Measurements from ENCODE around the gene FAM162B. TPM values are rescaled to one million over a fixed set of nuclear protein-coding genes. Genes with fewer than 3 reads are reported as not detected.
"Not testable (repeated sequence)": the region's sequence is repeated elsewhere in the genome, so short reads cannot be mapped to it uniquely, and the experiment has no call there.

Gene FAM162B
- total and polyA plus RNA-seq, 2 donors (not counting 3 experiments of a cell fraction or from before 2014, with no cell fraction given), result 0.36 TPM; not detected in 1

DNA sequence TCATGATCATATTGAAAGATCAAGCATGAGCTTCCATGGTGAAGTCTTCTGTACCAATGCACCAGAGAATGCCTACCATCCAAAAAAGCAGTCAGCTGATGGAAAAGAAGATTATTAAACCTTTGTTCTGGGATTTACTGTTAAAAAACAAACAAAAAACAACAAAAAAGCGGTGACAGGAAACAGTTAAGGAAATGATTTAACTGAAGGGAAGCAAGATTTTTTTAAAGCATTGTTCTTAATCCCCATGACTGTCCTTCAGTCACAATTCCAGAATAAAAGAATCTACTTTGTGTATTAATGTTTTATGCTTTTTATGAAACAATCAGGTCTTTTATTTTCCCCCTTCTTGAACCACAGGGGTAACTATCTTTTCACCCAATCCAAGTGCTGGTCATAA is 23.9 kb downstream of the FAM162B start:
- H3K4me3 ChIP-seq (replicated peaks in 1 of 3; ENCODE audit: insufficient read depth in 1 of 3, low read depth in 1 of 3, low read length in 3 of 3), result no peak overlapping the region
- H3K36me3 ChIP-seq (ENCODE audit: control insufficient read depth in 2 of 2, extremely low read depth in 1 of 2, insufficient read depth in 2 of 2, low read length in 2 of 2), result no peaks in the 10 kb centered on the region
- no peak overlapping the region for H3K9ac ChIP-seq (replicated peaks; ENCODE audit: extremely low read depth, insufficient read depth, low read length)
- ChIA-PET CTCF (interaction anchor here (1.1 kb wide), 1 partner anchor 24 kb away, joined by 3 read pairs; the partner anchor contains the start of gene FAM162B), POLR2A (no interaction called here)
- H2AFZ ChIP-seq (ENCODE audit: low read depth, low read length), result no peak overlapping the region
- H3K9me3 ChIP-seq (replicated peaks; ENCODE audit: control insufficient read depth, insufficient read depth, low read length), result no peaks in the 10 kb centered on the region
- no TSS peak for BruUV-seq (replicated peaks)
- H3K9me1 ChIP-seq (replicated peaks; ENCODE audit: control insufficient read depth, extremely low read depth, insufficient read depth, low read length), result no peaks in the 10 kb centered on the region
- peak overlapping the region; percentile 73 for H3K4me2 ChIP-seq (ENCODE audit: insufficient read depth, low read length)
- H3K79me2 ChIP-seq (ENCODE audit: control insufficient read depth, insufficient read depth, low read length), result no peaks in the 10 kb centered on the region
- dilution Hi-C loops (cut with MboI; ENCODE audit: extremely low pct_ligation_motif_present, low sequenced_read_pairs), result no loop called here
- intact Hi-C loops (cut with micrococcal nuclease), result loop anchor here (2.0 kb wide), 1 partner anchor 93 kb away; no protein-coding TSS in a partner anchor
- DNase-seq (ENCODE audit: low read depth, low spot score) (peak; percentile 73), FAIRE-seq (peak; percentile 92)
- no peaks in the 10 kb centered on the region for H4K20me1 ChIP-seq (replicated peaks; ENCODE audit: control insufficient read depth, extremely low read depth, insufficient read depth, low read length)
- H3K27ac ChIP-seq (ENCODE audit: insufficient read depth, low read depth, low read length), result peak overlapping the region; percentile 61
- peaks cover 11% of the 10 kb centered on the region for H3K4me1 ChIP-seq (ENCODE audit: control insufficient read depth, extremely low read depth, insufficient read depth, low read length)
- H3K27me3 ChIP-seq (ENCODE audit: control insufficient read depth in 2 of 2, insufficient read depth in 2 of 2, low read length in 2 of 2), result no peaks in the 10 kb centered on the region
- TF ChIP-seq, protein P1, sequence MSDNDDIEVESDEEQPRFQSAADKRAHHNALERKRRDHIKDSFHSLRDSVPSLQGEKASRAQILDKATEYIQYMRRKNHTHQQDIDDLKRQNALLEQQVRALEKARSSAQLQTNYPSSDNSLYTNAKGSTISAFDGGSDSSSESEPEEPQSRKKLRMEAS (IDR thresholded peaks at IDR 0.05; ENCODE audit: insufficient read depth, insufficient read length), result no peak
- TF ChIP-seq EZH2 (IDR thresholded peaks at IDR 0.05; ENCODE audit: borderline replicate concordance, low read depth, low read length, severe bottlenecking), result no peak
- peak; percentile 56 for TF ChIP-seq JUN (IDR thresholded peaks at IDR 0.05; ENCODE audit: borderline replicate concordance, insufficient read depth, insufficient read length, low read depth)
- peak; percentile 25 for TF ChIP-seq FOS (IDR thresholded peaks at IDR 0.05; ENCODE audit: borderline replicate concordance, insufficient read depth, low read length)
- TF ChIP-seq MYC (IDR thresholded peaks at IDR 0.05; ENCODE audit: low read depth, low read length), result no peak
- TF ChIP-seq, protein P2, sequence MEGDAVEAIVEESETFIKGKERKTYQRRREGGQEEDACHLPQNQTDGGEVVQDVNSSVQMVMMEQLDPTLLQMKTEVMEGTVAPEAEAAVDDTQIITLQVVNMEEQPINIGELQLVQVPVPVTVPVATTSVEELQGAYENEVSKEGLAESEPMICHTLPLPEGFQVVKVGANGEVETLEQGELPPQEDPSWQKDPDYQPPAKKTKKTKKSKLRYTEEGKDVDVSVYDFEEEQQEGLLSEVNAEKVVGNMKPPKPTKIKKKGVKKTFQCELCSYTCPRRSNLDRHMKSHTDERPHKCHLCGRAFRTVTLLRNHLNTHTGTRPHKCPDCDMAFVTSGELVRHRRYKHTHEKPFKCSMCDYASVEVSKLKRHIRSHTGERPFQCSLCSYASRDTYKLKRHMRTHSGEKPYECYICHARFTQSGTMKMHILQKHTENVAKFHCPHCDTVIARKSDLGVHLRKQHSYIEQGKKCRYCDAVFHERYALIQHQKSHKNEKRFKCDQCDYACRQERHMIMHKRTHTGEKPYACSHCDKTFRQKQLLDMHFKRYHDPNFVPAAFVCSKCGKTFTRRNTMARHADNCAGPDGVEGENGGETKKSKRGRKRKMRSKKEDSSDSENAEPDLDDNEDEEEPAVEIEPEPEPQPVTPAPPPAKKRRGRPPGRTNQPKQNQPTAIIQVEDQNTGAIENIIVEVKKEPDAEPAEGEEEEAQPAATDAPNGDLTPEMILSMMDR (IDR thresholded peaks at IDR 0.05; ENCODE audit: extremely low read depth in 1 of 2, insufficient read depth in 1 of 2, low read depth in 1 of 2, low read length in 2 of 2), result no peak
- no peak for TF ChIP-seq POLR2AphosphoS5 (IDR thresholded peaks at IDR 0.05; ENCODE audit: insufficient read depth, low read depth, low read length)
- peak; percentile 47 for TF ChIP-seq GATA2 (IDR thresholded peaks at IDR 0.05; ENCODE audit: insufficient read depth, insufficient read length, low read depth, low read length)
- TF ChIP-seq POLR2A (IDR thresholded peaks at IDR 0.05; ENCODE audit: low read depth, low read length), result no peak

DNA sequence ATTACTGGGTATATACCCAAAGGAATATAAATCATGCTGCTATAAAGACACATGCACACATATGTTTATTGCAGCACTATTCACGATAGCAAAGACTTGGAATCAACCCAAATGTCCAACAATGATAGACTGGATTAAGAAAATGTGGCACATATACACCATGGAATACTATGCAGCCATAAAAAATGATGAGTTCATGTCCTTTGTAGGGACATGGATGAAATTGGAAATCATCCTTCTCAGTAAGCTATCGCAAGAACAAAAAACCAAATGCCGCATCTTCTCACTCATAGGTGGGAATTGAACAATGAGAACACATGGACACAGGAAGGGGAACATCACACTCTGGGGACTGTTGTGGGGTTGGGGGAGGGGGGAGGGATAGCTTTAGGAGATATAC is 25.0 kb downstream of the FAM162B start:
- BruUV-seq (replicated peaks); H3K27ac ChIP-seq (ENCODE audit: insufficient read depth, low read depth, low read length); H3K36me3 ChIP-seq (ENCODE audit: control insufficient read depth in 2 of 2, extremely low read depth in 1 of 2, insufficient read depth in 2 of 2, low read length in 2 of 2); POLR2A ChIA-PET; H3K9me3 ChIP-seq (replicated peaks; ENCODE audit: control insufficient read depth, insufficient read depth, low read length); H3K27me3 ChIP-seq (ENCODE audit: control insufficient read depth in 2 of 2, insufficient read depth in 2 of 2, low read length in 2 of 2); H3K4me3 ChIP-seq (replicated peaks in 1 of 3; ENCODE audit: insufficient read depth in 1 of 3, low read depth in 1 of 3, low read length in 3 of 3); H4K20me1 ChIP-seq (replicated peaks; ENCODE audit: control insufficient read depth, extremely low read depth, insufficient read depth, low read length); CTCF ChIA-PET; H2AFZ ChIP-seq (ENCODE audit: low read depth, low read length); H3K79me2 ChIP-seq (ENCODE audit: control insufficient read depth, insufficient read depth, low read length); H3K9me1 ChIP-seq (replicated peaks; ENCODE audit: control insufficient read depth, extremely low read depth, insufficient read depth, low read length); DNase-seq (ENCODE audit: low read depth, low spot score); H3K4me2 ChIP-seq (ENCODE audit: insufficient read depth, low read length); FAIRE-seq; dilution Hi-C loops (cut with MboI; ENCODE audit: extremely low pct_ligation_motif_present, low sequenced_read_pairs); H3K9ac ChIP-seq (replicated peaks; ENCODE audit: extremely low read depth, insufficient read depth, low read length): not testable (repeated sequence)
- peaks cover 11% of the 10 kb centered on the region for H3K4me1 ChIP-seq (ENCODE audit: control insufficient read depth, extremely low read depth, insufficient read depth, low read length)
- intact Hi-C loops (cut with micrococcal nuclease), result loop anchor here (2.0 kb wide), 1 partner anchor 92 kb away; no protein-coding TSS in a partner anchor

Data from endothelial cell of umbilical vein (primary cell).